GM21515 (cell line): ENCODE data around the gene ALOX15B.
A peak's percentile ranks its signal among the peaks of the same experiment; 100 is the strongest.

ENCODE experiments used
- ATAC-seq: cut with Tn5 transposase; IDR thresholded peaks from one replicate; pipeline ENCODE4 v1.9.1; 2021; ENCODE audit not compliant: unreplicated experiment

ALOX15B gene, protein sequence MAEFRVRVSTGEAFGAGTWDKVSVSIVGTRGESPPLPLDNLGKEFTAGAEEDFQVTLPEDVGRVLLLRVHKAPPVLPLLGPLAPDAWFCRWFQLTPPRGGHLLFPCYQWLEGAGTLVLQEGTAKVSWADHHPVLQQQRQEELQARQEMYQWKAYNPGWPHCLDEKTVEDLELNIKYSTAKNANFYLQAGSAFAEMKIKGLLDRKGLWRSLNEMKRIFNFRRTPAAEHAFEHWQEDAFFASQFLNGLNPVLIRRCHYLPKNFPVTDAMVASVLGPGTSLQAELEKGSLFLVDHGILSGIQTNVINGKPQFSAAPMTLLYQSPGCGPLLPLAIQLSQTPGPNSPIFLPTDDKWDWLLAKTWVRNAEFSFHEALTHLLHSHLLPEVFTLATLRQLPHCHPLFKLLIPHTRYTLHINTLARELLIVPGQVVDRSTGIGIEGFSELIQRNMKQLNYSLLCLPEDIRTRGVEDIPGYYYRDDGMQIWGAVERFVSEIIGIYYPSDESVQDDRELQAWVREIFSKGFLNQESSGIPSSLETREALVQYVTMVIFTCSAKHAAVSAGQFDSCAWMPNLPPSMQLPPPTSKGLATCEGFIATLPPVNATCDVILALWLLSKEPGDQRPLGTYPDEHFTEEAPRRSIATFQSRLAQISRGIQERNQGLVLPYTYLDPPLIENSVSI

DNA sequence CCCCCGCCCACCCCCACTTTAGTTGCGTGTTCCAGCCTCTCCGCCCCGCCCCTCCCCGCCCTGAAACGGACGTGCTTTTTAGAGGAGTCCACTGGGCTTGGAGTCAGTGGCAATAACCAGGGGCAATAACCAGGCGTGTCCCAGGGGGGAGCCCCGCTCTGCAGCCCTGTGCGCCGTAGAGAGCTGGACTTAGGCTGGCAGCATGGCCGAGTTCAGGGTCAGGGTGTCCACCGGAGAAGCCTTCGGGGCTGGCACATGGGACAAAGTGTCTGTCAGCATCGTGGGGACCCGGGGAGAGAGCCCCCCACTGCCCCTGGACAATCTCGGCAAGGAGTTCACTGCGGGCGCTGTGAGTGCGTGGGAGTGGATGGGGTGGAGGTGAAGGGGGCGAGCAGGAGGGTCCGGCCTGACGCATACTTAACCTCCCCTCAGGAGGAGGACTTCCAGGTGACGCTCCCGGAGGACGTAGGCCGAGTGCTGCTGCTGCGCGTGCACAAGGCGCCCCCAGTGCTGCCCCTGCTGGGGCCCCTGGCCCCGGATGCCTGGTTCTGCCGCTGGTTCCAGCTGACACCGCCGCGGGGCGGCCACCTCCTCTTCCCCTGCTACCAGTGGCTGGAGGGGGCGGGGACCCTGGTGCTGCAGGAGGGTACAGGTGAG, at the start of gene ALOX15B:
Gene ALOX15B (plus strand): TSS at position 106 of the 657 bp plus-strand sequence. CDS start 97 bp downstream, at position 203.
- ATAC-seq, result no peak

DNA sequence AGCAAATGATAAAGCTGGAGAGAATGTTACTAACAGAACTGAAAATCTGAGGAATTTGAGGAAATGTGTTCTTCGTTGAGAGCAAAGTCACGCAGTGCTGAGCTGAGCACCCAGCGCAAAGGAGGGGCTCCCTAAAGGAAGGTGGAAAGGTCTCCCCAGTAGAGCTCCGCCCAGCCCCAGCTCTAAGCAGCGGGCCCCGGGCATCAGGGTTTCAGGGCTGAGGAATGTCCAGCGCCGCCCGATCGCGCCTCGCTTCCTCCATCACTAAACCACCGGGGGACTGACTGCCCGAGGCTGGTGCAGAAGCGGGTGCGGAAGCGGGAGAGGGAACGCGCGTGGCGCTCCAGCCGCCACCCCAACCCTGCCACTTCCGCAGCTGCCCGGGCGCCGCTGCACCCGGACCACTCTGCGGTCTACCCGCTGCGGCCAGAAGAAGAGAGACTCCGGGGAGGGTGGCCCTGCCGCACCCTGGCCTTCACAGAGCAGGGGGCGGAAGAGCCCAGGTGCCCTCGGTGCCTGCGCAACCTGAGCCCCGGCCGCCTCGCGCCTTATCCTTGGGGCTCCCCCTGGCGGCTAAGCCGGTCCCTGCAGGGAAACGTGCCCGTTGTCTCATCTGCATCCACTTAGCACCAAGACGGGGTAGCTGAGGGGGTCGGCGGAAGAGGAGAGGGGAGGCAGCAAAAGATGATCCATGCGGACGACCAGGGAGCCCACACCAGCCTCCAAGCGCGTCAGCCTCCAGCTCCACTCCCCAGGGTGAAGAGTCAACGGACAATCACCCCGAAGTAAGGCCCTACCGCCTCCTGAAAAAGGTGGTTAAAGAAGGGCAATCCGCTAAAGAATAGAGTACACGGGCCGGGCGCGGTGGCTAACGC, 48.8 kb upstream of the ALOX15B start:
- peak; percentile 74 for ATAC-seq

DNA sequence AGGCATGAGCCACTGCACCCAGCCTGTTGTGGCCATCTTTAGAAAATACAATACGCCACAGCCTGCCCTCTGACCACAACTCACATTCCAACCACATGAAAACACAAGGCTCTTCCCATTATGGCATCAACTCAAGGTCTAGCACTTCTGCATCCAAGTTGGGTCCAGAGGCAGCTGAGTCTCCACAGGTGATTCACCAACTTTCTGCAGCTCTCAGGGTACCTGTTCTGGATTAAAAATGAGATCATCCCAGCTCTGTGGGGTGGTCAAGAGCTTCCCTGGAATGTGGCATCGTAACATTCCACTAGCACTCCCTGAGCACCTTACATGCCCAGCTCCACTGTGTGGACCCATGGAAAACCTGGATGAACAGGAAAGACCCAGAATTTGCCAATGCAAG, 46.3 kb upstream of the ALOX15B start:
- no peak for ATAC-seq

DNA sequence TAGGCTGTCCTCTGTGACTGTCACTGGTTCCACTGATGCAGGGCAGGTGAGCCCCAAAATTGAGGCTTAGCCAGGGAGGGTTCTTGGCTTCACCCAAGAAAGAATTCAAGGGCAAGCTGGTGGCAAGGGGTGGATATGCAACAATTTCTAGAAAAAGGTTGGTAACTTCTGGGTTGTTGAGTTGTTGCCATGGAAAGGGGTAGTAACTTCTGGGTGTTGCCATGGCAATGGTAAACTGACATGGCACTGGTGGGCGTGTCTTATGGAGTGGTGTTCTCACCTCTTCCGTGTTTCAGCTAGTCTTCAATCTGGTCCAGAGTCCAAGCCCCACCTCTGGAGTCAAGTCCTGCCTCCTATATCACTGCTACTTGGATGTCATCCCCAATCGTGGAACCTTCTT, 45.9 kb upstream of the ALOX15B start:
- no peak for ATAC-seq

DNA sequence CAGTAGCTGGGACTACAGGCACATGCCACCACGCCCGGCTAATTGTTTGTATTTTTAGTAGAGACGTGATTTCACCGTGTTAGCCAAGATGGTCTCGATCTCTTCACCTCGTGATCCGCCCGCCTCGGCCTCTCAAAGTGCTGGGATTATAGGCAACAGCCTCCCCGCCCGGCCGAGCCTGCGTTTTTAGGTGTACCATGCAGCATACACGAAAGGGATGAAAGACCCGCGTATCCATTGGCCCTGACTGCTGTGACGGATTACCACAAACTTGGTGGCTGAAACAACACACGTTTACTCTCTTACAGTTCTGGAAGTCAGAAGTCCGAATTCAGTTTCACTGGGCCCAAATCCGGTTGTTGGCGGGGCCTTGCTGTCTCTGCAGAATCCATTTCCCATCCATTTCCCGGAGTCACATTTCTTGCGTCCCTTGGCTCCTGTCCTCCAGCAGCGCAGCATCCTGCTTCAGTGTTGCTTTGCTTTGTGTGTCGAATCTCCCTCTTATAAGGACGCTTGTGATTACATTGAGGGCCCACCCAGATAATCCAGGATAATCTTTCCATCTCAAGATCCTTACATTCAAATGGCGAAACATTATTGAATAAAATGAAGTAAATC, 44.8 kb upstream of the ALOX15B start:
- ATAC-seq, result no peak

DNA sequence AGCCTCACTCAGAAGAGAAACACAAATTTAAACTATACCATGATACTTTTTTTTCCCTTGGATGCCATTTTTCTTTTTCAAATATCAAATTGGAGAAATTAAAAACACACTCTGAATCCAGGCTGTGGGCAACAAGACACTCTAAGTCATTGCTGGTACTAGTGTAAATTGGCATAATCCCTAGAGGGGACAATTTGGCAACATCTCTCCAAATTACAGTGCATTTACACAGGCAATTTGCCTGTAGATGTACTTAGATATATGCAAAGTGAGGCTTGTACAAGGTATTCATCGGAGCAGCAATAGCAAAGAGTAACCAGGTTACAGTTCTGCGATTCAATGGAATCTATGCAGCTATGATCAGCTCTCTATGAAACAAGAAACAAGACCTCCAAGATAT, 43.1 kb upstream of the ALOX15B start:
- ATAC-seq, result no peak

DNA sequence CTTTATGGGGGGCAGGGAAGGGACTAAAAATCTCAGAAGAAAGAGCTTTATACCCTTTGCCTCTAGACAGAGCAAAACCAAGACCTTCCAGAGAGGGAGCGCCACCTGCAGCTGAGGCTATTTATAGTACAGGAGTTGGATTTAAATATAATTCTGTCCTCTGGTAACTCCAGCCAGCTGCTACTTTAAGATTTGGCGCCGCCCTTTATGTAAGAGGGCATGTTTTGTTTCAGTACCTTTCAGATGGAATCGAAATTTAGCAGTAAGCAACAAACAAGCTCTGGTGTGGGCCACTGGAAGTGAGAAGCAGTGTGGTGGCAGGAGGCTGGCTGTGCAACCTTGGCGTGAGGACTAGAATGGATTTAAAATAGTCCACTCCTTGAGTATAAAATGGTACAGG, 41.7 kb upstream of the ALOX15B start:
- no peak for ATAC-seq

DNA sequence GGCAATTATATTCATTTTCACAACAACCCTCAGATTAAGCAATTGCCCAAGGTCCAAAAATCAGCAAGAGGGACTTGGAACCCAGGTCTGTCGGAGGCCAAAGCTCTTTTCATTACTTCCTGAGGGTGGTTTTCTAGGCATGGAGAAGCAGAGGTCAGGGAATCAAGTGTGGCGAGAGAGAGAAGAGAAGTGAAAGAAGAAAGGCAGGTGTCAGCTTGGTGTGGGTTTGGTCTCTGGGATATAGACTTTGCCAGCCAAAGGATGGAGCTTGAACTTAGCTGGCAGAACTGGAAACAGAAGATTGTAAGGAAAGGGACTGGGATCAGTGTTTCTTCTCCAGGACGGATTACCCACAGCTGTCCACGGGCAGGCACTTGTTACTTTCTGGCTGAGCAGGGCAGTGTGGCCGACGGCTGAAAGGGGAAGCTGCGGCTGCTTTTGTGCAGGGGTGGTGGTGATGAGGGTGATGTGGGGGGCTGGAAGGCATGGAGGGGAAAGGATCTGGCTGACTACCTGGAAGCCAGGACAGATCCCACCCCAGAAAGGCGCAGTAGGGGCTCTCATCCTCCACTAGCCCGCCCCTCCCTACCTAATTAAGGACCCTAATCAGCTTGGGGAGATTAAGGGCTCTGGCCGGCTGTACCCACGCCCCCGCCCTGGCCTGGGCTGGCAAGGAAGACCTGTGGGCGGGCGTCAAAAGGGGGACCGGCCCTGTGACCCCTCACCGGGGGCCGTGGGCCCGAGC, 36.7 kb upstream of the ALOX15B start, which contains the start of gene GUCY2D:
Gene GUCY2D (plus strand): TSS at position 640 of the 745 bp plus-strand sequence. CDS start 433 bp downstream, outside the sequence.
- no peak for ATAC-seq

DNA sequence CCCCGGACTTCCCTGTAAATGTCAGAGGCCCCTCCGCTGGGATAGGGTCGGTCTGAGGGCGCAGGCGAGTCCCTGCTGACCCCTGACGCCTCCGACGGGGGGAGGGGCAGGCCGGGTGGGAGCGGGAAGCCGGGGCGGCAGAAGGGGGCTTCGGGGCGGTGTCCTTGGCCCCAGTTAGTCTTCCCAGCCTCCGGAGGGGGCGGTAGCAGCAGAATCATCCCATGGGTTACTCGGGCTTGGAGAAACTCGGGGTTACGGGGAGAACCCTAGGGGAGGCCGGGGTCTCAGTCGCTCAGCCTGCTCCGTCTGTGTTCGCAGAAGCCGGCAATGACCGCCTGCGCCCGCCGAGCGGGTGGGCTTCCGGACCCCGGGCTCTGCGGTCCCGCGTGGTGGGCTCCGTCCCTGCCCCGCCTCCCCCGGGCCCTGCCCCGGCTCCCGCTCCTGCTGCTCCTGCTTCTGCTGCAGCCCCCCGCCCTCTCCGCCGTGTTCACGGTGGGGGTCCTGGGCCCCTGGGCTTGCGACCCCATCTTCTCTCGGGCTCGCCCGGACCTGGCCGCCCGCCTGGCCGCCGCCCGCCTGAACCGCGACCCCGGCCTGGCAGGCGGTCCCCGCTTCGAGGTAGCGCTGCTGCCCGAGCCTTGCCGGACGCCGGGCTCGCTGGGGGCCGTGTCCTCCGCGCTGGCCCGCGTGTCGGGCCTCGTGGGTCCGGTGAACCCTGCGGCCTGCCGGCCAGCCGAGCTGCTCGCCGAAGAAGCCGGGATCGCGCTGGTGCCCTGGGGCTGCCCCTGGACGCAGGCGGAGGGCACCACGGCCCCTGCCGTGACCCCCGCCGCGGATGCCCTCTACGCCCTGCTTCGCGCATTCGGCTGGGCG, 35.9 kb upstream of the ALOX15B start:
- no peak for ATAC-seq

DNA sequence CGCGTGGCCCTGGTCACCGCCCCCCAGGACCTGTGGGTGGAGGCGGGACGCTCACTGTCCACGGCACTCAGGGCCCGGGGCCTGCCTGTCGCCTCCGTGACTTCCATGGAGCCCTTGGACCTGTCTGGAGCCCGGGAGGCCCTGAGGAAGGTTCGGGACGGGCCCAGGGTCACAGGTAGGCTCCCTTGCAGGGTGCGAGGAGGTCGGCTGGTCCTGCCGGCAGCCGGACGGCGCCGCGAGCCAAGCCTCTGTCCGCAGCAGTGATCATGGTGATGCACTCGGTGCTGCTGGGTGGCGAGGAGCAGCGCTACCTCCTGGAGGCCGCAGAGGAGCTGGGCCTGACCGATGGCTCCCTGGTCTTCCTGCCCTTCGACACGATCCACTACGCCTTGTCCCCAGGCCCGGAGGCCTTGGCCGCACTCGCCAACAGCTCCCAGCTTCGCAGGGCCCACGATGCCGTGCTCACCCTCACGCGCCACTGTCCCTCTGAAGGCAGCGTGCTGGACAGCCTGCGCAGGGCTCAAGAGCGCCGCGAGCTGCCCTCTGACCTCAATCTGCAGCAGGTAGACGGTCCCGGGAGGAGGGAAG, 35.2 kb upstream of the ALOX15B start:
- no peak for ATAC-seq

DNA sequence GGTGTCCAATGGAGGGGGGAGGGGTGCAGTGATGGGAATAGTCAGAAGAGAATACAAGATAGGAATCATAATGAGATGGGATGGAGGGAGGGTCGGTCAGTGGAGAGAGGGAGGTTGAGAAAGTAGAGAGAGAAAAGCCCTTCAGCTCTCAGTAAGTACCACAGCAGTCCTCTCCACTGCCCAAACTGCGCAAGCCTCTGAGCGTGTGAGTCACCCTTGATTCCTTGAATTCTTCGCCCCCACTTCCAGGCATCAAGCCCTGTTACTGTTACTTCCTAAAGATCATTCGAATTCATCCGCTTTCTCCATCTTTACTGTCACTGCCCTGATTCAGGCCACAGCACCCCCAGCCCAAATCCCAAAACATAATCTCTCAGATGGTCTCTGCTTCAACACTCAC, 34.0 kb upstream of the ALOX15B start:
- ATAC-seq, result no peak

DNA sequence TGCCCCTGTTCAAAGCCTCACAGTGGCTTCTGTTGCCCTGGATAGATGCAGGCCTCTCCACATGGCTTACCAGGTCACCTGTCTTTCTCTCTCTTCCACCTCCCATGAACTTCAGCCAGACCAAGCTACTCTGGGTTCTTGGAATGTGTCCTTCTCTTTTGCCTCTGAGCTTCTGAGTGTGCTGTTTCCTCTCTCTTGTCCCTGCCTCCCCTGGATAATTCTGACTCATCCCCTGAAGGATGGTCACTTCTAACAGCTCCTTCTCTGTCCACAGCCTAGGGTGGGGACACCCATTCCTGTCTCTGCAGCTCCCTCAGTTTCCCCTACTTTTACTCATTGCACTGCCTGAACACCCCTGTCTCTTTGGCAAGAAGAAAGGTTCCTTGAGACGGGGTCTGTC, 33.5 kb upstream of the ALOX15B start:
- no peak for ATAC-seq

DNA sequence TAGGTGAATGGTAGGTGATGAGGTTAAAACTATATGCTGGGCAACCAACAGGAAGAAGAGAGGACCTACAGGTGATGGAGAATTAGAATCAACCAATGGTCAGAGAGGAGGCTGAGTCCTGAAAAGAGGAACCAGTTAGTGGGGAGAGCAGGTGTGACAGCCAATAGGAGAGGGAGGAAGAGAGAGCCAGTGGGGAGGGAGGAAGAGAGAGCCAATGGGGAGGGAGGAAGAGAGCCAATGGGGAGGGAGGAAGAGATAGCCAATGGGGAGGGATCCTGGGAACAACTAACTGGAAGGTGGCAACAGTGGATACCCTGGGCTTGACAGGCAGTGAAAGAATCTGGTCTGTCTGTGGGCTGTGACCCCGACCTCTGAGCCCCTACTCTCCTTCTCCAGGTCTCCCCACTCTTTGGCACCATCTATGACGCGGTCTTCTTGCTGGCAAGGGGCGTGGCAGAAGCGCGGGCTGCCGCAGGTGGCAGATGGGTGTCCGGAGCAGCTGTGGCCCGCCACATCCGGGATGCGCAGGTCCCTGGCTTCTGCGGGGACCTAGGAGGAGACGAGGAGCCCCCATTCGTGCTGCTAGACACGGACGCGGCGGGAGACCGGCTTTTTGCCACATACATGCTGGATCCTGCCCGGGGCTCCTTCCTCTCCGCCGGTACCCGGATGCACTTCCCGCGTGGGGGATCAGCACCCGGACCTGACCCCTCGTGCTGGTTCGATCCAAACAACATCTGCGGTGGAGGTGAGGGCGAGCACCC, 32.7 kb upstream of the ALOX15B start:
- ATAC-seq, result no peak

DNA sequence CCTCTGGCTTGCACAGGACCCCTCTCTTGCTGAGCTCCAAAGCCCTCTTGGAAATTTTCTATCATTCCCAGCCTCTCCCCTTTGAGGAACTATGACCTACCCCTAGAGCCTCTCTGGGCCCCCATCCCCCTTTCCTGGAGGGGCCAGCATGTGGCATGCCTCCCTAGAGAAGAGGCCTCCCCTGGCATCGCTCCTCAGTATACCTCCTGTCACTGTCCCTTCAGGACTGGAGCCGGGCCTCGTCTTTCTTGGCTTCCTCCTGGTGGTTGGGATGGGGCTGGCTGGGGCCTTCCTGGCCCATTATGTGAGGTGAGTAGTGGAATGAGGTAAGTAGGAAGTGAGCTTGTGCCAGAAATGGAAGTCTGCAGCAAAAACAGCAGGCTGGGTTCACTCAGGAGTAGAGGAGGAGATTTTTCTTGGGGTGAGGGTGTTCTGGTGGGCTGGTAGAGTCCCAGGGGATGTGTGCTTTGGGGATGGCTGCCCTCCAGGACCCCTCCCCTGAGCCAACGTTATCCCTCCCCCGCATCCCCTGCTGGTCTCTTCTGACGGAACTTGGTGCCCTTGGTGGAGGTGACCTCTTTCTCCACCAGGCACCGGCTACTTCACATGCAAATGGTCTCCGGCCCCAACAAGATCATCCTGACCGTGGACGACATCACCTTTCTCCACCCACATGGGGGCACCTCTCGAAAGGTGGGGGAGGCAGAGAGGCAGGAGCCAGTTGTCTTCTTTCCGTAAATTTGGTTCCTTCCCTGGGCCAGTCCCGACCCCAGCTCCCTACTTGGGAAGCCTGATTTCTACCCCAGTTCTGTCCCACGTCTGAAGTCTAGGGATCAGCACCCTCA, 31.8 kb upstream of the ALOX15B start:
- ATAC-seq, result no peak

DNA sequence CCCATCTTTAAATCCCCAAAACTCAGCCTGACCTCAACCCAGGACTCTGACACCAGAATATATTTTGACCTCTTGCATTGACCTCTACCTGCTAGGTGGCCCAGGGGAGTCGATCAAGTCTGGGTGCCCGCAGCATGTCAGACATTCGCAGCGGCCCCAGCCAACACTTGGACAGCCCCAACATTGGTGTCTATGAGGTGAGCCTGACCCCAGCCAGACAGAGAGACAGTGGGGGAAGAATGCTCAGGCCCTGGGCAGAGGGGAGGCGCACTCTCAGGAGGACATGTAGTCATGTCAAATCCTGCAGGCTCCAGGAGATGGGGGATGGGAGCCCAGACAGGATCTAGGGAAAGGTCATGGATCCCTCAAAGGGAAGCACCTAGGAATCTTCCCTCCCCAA, 31.0 kb upstream of the ALOX15B start:
- ATAC-seq, result no peak

DNA sequence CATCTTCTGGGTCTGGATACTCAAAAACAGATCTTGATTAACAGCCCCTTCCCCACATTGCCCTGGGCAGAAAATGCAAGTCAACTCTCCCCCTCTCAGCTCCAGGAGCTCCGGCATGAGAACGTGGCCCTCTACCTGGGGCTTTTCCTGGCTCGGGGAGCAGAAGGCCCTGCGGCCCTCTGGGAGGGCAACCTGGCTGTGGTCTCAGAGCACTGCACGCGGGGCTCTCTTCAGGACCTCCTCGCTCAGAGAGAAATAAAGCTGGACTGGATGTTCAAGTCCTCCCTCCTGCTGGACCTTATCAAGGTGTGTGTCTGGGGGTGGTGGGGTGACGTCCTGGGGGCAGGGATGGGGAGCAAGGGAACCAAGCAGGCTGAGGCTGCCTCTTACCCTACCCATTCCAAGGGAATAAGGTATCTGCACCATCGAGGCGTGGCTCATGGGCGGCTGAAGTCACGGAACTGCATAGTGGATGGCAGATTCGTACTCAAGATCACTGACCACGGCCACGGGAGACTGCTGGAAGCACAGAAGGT, 26.7 kb upstream of the ALOX15B start:
- no peak for ATAC-seq
